Right ventricle myocardium inferior (tissue), 1 donor: ENCODE measurements around the gene PABPC3. TPM values are rescaled to one million over a fixed set of nuclear protein-coding genes. Genes with fewer than 3 reads are reported as not detected.

Experiments
- ATAC-seq: fragments of 200-7000 bp; cut with Tn5 transposase; one replicate; pipeline ENCODE4 v1.9.1; 2020; ENCODE audit warnings: mild to moderate bottlenecking, moderate library complexity
- DNase-seq: peaks from one replicate; pipeline ENCODE4 v3.0.0; 2021; ENCODE audit errors: missing footprints
- intact Hi-C: fragments of 100-400 bp; cut with DNase I; formaldehyde crosslinking; loops from one replicate; pipeline ENCODE4 v1.11.0; 2022
- total RNA-seq: library from RNA; stranded (reverse); fragmentation: NEBNext Ultra II Directional; extraction: Animal tissue kit (Norgen Biotek cat#: 25700); gene quantifications from one replicate; pipeline ENCODE4 v1.2.1, GENCODE V29; 2021
- donor health status: DM: no; HTN: yes; CAD: no; lungs with severe emphysema.

Gene PABPC3
- total RNA-seq, 1 donor from 2014 or later: 0.05 TPM

GRCh38 chr13:25109341-25109740 lies 13.4 kb downstream of the PABPC3 start:
- intact Hi-C loops: no loop called here
- DNase-seq: no peak
- no peak for ATAC-seq

DNA sequence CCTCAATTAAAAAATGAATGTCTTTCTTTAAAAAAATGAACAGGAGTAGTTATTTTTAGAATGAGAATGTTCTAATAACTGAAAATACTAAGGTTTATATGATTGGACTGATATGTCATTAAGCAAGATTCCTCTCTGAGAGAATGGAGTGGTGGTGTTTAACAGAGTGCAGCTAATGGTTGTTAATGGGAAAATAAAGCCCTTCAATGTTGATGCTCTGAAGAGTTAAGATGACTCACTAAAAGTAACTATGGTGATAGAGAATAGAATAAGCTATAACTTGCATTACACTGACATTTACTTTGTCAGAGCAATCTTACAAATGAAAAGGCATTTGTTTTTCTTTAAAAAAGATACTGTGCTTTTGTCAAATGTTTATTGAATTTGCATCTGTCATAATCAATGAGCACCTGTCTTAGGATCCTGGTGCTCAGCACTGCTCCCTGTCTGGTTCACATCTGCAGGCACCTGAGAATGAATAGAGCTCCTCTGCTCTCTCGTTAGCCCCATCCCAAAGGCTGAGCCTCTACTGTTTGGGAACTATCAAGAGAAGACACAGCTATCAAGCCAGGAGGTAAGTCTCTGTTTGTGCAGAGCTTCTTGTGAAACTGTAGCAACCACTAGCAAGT lies 15.1 kb downstream of the PABPC3 start:
- no peak for ATAC-seq

GRCh38 chr13:25111585-25111956 lies 15.6 kb downstream of the PABPC3 start:
- DNase-seq (no peak), ATAC-seq (no peak)
- intact Hi-C loops: loop anchor here (5.0 kb wide), 1 partner anchor 104 kb away; no protein-coding TSS in a partner anchor

More for the DNA sequence above, 15.1 kb downstream of the PABPC3 start:
- intact Hi-C loops: loop anchor here (5.0 kb wide), 1 partner anchor 104 kb away; no protein-coding TSS in a partner anchor
- no peak for DNase-seq

DNA sequence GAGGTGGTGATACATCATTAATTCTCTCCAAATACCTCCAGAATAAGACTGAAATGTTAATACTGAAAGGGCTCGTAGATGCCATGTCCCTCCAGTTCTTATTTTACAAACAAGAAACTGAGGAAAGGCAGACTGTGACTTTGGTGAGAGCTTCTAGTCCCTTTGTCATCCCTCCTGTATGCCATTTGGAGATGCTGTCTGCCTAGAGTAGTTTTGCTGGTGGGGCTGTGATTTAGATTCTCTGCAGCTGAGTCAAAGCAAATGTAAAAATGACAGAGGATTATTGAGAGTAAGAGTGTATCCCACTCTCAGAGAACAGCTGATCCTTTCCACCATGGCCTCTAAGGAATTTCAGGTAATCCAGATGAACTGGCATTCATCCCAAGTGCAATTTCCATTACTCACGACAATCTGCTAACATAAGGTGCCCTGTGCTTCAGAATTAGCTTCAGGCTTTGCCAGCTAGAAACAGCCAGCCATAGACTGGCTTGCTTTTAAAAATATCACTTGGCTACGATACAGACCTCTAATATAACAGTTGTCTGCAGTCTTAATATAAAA lies 16.8 kb downstream of the PABPC3 start:
- intact Hi-C loops: loop anchor here (5.0 kb wide), 1 partner anchor 105 kb away; no protein-coding TSS in a partner anchor
- DNase-seq: no peak
- ATAC-seq: no peak

DNA sequence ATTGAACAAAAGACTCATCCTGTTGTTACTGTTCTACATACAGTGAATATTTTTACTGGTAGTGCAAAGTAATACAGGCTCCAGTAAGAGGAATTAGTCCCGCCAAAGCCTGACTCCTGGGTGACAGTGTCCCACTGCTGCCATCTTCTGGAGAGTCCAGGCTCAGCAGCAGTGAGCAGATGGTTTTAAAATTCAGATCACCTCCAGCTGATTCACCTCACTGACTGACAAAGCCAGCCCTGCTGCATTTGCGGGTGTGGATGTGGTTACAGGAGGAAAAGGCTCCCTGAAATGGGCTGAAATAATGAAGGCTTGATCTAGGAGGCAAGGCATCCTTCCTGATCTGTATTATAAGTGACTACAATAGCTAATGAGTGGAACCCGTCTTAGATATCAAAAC lies 18.3 kb downstream of the PABPC3 start:
- ATAC-seq (peak; percentile 70), DNase-seq (no peak)
- intact Hi-C loops: loop anchor here (1.0 to 5.0 kb wide), 2 partner anchors 29 to 107 kb away; no protein-coding TSS in a partner anchor

- ATAC-seq (no peak), DNase-seq (no peak)
- intact Hi-C loops: no loop called here
These were observed 20.1 kb downstream of the PABPC3 start for GRCh38 chr13:25116044-25116443.

- intact Hi-C loops: no loop called here
- DNase-seq (no peak), ATAC-seq (no peak)
These were observed 21.4 kb downstream of the PABPC3 start for GRCh38 chr13:25117312-25117711.

GRCh38 chr13:25118378-25118905 lies 22.5 kb downstream of the PABPC3 start:
- ATAC-seq (no peak), DNase-seq (no peak)
- intact Hi-C loops: no loop called here

GRCh38 chr13:25130944-25131343 lies 35.0 kb downstream of the PABPC3 start:
- ATAC-seq (no peak), DNase-seq (no peak)
- intact Hi-C loops: no loop called here

- intact Hi-C loops: no loop called here
- ATAC-seq: no peak
- DNase-seq: no peak
These were observed 36.0 kb downstream of the PABPC3 start for GRCh38 chr13:25131881-25132420.

DNA sequence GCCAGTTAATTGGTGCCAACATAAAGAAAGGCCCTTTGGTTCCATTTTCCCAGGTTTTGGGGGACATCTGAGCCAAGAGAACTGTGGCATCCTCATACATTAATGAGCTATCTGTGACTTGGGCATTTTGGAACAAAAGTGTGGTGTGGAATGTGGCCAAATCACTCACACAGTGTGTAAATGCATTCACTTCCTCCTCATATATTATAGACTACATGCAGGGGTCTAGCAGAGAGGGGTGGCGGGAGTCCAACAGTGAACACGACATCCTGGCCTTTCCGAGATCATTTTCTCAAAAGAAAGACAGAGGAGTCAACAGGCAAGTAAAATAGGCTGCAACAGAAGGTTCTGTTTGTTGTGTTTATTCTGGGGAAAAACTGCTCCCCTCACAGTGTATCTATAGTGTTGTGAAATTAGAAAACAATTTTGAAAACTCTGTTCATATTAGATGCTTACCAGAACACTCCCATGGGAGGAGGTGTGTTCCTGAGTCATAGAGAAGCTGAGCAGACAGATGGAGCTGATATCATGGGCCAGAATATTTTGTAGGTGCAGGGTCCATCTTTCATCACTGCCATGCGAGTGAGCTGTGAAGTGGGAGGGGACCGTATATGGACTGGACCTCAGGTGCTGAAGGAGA lies 36.9 kb downstream of the PABPC3 start:
- intact Hi-C loops: no loop called here
- ATAC-seq (no peak), DNase-seq (no peak)

DNA sequence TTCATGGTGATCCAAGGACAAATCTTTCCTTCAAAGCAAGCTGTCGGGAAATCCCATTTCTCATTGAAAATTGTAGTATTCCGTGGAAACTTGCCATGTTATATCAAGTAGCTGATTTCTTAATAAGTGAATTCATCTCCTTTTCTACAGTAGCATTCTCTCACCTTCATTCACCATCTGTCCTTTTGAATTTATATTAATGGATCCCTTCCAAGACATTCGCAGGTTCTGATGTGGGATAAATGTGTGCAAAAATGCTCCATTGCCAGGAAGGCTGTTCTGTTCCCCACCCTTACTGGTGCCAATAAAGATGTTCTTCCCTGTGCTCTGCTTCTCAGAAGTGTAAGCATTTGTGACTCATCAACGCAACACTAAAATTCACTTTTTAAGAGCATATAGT lies 40.0 kb downstream of the PABPC3 start:
- intact Hi-C loops: no loop called here
- ATAC-seq (no peak), DNase-seq (no peak)

- no peak for ATAC-seq
- intact Hi-C loops: no loop called here
These were observed 41.2 kb downstream of the PABPC3 start for GRCh38 chr13:25136880-25137787.

DNA sequence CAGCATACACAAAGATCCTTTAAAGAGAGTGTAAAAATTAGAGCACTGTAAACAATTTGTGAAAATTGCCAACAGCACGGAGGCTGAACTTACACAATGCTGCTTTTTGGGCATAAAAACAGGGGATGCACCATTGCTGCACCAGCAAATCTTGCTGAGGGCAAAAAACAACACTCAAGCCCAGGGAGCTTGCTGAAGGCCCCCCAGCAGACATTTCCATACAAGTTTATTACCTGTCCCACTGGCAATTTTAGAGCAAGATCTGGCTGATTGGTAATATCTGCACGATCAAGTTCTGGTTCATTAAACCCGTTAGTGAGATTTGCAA lies 41.8 kb downstream of the PABPC3 start:
- DNase-seq (no peak), ATAC-seq (no peak)
- intact Hi-C loops: no loop called here

More at GRCh38 chr13:25136880-25137787, 41.2 kb downstream of the PABPC3 start:
- no peak for DNase-seq

- DNase-seq (no peak), ATAC-seq (no peak)
- intact Hi-C loops: no loop called here
These were observed 45.1 kb downstream of the PABPC3 start for GRCh38 chr13:25141042-25141441.

DNA sequence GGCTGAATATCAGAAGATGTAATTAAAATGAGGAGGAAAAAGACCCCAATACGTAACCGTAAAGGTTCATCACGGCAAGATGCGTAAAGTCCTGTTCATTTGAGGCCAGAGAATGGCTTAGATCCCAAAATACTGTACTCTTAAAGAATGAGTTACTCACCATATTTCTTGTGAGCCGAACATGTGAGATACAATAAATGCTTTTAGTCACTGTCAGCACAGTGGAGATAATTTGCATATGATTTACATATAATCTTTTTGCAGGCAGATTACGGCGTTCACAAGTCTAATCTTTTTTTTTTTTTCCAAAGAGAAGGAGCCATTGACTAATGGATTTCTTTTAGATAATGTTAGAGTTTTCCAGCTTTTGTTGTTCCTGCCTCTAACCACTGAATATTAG lies 47.8 kb downstream of the PABPC3 start:
- intact Hi-C loops: no loop called here
- ATAC-seq (no peak), DNase-seq (no peak)

GRCh38 chr13:25147638-25148401 lies 51.9 kb downstream of the PABPC3 start:
- intact Hi-C loops: no loop called here
- DNase-seq: no peak

DNA sequence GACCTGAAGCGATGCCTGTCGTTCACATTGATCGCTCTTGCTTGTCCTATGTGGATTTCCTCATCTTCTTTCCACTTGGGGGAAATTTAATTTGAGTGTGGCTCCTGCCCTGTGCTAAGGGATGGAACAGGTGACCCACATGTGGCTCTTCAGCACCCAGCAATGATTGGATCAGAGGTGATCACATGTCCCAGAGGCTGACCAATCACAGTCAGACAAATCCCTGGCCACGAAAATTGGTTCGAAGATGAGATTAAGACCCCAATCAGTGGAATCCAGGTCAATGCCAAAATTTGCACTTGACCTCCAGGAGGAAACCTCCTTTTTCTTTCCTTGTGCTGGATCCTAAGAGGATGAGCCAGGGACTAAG lies 52.5 kb downstream of the PABPC3 start:
- DNase-seq: no peak
- intact Hi-C loops: no loop called here

More at GRCh38 chr13:25147638-25148401, 51.9 kb downstream of the PABPC3 start:
- no peak for ATAC-seq

More for the DNA sequence above, 52.5 kb downstream of the PABPC3 start:
- no peak for ATAC-seq
